HG03354 (cell line): ENCODE measurements around the gene USP34.

Experiments
- ATAC-seq: cut with Tn5 transposase; IDR thresholded peaks from one replicate; pipeline ENCODE4 v1.9.1; 2021; ENCODE audit warnings: mild to moderate bottlenecking; ENCODE audit not compliant: unreplicated experiment, poor library complexity, severe bottlenecking

Gene USP34

DNA sequence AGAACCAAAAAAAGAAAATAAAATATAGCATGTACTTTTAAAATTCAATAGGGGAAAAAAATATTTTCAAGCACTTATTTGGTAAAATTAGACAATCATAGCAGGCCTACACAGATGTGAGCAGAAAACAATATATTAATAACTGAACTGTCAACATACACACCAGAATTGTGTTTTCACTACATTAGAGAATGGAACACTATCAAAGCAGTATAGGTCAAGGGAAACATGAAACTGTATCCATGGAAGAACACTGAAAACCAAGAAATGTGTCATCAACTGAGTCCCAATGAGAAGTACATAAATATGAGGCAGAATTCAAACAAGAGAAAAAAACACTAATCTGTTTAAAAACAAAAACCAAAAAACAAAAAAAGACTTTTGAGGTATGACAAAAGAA lies 132.4 kb downstream of the USP34 start:
- no peak for ATAC-seq

DNA sequence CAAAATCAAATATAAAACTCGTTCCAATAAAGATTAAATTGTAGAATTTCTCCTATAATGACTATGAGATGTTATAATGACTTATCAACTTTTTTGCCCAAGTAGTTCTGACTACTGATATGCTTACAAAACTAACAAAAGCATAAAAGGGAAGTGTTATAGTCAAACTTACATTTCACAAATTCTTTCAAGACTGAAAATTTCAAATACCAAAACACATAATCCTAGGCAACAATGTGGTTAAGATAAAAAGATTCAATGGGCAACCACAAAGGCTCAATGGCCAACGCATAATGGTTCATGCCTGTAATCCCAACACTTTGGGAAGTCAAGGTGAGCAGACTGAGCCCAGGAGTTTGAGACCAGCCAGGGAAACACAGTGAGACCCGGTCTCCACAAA lies 135.7 kb downstream of the USP34 start:
- no peak for ATAC-seq

DNA sequence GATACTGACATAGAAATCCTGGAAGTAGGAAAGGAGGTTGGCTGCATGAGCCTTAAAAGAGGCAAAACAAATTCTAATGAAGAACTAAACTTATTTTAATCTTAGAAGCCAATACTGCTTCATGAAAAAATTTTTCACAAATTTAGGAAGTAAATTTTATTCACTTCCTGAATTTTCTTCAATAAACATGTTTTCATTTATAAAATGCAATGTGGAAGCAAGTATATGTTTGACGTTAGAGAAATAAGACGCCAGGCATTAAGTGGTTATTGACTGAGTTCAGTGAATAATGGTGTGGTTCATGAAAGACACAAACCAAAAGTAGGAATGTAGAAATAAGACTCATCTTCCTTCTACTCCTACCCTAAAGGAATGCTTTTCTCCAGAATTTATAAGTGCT lies 136.4 kb downstream of the USP34 start:
- ATAC-seq = no peak

DNA sequence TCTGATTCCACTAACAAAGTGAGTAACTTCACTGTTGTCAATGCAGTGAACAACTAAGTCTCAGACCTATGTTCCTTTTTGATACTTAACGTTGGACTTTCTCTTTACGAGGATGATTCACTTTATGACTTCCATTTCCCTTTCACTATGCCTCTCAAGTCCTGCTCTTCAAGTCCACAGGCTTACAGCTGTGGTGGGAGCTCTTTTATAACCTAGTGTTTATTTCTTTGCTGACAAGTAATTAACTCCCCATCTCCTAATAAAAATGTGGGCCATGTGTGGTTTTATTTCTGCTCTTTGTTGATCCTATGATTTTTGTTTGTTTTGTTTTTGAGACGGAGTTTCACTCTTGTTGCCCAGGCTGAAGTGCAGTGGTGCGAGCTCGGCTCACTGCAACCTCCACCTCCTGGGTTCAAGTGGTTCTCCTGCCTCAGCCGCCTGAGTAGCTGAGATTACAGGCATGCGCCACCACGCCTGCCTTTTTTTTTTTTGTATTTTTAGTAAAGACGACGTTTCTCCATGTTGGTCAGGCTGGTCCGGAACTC lies 142.1 kb downstream of the USP34 start:
- ATAC-seq = no peak

- ATAC-seq = peak; percentile 62
Measured at GRCh38 chr2:61327173-61327572, 143.7 kb downstream of the USP34 start.

DNA sequence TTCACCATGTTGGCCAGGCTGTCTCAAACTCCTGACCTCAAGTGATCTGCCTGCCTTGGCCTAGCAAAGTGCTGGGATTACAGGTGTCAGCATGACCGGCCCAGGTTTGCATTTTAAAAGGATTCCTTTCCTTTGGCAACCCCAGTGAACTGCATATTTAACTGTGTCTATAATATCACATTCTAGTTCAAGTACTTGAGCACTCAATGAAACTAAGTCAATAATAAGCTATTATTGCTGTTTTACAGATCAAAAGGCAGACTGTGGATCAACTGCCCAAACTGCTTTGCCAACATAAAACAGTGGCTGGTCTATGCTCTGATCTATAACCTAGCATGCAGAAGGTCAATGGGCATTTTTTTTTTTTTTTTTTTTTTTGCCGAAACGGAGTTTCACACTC lies 144.5 kb downstream of the USP34 start:
- no peak for ATAC-seq

DNA sequence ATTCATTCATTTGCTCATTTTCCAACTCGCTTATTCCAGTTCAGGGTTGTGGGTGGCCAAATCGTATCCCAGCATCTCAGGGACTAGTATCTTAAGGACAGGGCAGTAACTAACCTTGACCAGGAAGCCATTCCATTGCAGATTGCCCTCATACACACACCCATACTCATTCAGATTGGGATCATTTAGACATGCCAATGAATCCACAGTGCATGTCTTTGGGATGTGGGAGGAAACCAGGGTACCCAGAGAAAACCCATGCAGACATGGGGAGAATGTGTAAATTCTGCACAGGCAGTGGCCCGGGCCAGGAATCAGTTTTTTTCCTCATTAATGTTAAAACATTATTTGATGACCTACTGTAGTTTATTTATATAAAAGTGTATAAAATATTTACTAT lies 150.7 kb downstream of the USP34 start:
- ATAC-seq = no peak

- ATAC-seq = no peak
Measured at GRCh38 chr2:61318553-61318952, 152.3 kb downstream of the USP34 start.

GRCh38 chr2:61295981-61296380 lies 174.9 kb downstream of the USP34 start:
- no peak for ATAC-seq

GRCh38 chr2:61291851-61292575 lies 178.9 kb downstream of the USP34 start:
- ATAC-seq = no peak

GRCh38 chr2:61288070-61288841 lies 182.6 kb downstream of the USP34 start:
- ATAC-seq = no peak

DNA sequence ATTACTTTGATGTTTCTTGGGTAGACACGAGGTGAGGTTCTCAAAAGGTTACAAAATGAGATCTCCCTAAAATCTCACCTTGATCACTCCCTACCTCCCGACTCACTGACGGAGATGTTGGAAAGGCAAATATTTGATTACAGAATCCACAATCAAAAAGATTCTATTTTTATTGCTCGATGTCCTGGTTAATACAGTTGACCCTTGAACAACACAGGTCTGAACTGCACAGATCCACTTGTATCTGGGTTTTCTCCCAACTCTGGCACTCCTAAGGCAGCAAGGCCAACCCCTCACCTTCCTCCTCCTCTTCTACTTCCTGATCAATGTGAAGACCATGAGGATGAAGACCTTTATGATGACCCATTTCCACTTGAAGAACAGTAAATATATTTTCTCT lies 183.6 kb downstream of the USP34 start:
- ATAC-seq = no peak

GRCh38 chr2:61283443-61284160 lies 187.3 kb downstream of the USP34 start:
- no peak for ATAC-seq

DNA sequence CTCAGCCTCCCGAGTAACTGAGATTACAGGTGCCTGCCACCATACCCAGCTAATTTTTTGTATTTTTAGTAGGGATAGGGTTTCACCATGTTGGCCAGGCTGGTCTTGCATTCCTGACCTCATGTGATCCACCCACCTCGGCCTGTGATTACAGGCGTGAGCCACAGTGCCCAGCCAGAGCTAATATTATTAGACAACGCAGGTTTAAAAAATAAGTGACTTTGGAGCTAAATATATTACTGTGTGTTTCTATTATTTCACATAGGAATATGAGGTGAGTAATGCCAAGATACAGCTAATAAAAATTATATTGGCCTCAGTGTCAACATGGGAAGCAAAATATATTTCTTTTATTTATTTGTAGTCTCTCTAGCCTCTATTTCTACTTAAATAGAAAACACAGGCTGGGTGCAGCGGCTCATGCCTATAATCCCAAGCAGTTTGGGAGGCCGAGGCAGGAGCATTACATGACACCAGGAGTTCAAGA lies 188.7 kb downstream of the USP34 start:
- ATAC-seq = no peak

DNA sequence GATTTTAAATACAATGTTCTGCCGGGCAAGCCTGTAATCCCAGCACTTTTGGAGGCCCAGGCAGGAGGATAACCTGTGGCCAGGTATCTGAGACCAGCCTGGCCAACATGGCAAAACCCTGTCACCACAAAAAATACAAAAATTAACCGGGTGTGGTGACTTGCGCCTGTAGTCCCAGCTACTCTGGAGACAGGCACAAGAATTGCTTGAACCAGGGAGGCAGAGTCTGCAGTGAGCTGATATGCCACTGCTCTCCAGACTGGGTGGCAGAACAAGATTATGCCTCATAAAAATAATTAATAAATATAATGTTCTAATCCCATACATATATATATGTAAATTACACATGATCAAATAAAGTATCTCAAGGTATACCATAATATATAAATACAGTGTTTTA lies 189.6 kb downstream of the USP34 start:
- no peak for ATAC-seq

GRCh38 chr2:61277756-61278155 lies 193.1 kb downstream of the USP34 start:
- ATAC-seq = no peak

DNA sequence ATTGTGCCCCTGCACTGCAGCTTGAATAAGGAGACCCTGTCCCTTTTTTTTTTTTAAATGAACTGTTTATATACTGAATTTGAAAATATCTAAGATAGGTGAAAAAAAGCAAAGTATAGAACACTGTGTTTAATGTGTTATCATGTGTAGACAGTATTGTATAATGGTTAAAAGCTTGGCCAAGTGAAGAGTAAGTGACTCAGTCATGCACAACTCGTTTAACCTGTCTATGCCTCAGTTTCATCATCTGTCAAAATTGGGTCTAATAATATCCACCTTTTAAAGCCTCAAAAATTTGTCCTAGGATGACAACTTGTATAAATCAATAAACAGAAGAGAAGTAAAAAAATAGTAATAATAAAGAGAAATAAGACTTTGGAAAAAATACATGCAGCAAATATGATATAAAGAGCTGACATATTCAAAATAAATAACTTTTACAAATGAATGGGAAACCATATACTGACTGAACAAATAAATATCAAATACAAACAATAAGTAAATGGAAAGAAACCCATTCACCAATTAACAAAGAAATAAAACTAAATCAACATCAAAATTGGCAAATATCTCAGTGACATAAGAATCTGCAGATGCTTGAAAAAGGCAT lies 195.2 kb downstream of the USP34 start:
- no peak for ATAC-seq

DNA sequence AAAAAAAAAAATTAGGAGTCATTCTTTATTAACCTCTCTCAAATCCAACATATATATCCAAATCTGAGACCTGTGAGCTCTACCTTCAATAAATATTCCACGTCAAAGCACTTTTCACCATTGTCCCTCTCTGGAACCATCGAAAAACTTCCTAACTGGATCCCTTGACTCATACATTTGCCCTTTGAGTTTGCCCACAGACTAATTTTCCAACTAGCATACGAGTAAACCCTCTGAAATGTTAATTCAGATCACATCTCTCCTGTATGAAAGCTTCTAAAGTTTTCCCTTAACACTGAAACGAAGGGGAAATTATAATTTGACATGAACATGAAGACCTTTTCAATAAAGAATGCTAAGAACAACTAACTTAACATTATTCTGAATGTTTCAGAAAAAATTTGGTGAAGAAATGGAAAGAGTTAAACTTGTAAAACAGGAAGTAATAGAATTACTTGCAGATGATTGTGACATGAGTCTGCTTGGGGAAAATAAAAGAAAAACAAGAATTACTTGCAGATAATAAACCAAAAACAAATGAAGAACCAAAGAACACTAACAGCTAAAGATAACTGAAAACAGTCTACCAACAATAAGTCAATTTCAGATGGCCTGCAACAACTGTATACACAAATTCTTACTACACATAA lies 198.3 kb downstream of the USP34 start:
- ATAC-seq = no peak

- ATAC-seq = no peak
Measured at GRCh38 chr2:61268249-61268648, 202.6 kb downstream of the USP34 start.
